Prostate gland (tissue), 2 donors: ENCODE data around the gene SLC16A12.

Experiments used
- POLR2A ChIP-seq: fragments of 450-650 bp; IDR thresholded peaks from one replicate; pipeline ENCODE4 v1.6.1; 2016; ENCODE audit warnings: antibody characterized with exemption, mild to moderate bottlenecking
- POLR2AphosphoS5 ChIP-seq: sonication (generic); formaldehyde crosslinking; IDR thresholded peaks from one replicate; pipeline ENCODE4 v1.6.1; 2017; ENCODE audit warnings: antibody characterized with exemption
- TF ChIP-seq, protein P1 (sequence below), 4 experiments: fragments of 200-600 bp in 2 of 4; fragments of 450-650 bp in 2 of 4; sonication (generic) in 2 of 4; IDR thresholded peaks; 1 replicate in 3 of 4; 2 replicates in 1 of 4; pipeline ENCODE4 v1.5.1; 2016 to 2019; ENCODE audit warnings: antibody characterized with exemption in 4 of 4, mild to moderate bottlenecking in 2 of 4, moderate library complexity in 2 of 4

DNA sequence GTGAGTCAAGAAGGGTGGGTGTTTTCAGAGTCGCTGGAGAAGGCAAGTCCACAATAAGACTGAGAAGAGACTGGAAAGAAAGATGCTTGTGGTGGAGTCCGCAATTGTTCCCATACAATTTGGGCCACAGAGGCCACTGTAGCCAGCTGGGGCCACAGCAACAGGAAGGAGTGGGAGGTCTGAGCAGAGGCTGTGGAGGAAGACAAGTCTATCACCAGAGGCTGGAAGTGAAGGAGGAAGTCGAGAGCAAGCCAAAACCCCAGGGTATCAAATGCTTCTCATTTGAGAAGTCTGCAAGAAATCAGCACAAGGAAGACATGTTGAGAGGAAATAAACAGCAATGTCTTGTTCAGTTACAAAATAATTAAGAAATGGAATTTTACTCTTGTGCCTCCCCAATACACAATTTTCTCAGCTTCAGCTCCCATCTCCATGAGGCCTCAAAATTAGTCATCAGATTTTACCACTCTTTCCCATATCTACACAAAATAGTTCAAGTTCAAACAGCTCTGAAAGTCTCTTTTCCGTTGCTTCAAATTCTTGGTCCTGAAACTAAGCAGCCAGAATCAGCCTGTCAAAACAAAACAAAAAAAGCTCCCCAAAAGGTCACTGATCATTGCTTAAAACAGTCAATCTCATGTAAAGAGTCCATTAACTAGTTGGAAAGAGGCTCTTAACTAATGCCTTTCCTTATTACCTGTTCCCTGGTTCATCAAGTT, 31.6 kb downstream of the SLC16A12 start:
- TF ChIP-seq, protein P1, sequence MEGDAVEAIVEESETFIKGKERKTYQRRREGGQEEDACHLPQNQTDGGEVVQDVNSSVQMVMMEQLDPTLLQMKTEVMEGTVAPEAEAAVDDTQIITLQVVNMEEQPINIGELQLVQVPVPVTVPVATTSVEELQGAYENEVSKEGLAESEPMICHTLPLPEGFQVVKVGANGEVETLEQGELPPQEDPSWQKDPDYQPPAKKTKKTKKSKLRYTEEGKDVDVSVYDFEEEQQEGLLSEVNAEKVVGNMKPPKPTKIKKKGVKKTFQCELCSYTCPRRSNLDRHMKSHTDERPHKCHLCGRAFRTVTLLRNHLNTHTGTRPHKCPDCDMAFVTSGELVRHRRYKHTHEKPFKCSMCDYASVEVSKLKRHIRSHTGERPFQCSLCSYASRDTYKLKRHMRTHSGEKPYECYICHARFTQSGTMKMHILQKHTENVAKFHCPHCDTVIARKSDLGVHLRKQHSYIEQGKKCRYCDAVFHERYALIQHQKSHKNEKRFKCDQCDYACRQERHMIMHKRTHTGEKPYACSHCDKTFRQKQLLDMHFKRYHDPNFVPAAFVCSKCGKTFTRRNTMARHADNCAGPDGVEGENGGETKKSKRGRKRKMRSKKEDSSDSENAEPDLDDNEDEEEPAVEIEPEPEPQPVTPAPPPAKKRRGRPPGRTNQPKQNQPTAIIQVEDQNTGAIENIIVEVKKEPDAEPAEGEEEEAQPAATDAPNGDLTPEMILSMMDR (IDR thresholded peaks at IDR 0.05) = no peak
- TF ChIP-seq POLR2AphosphoS5 (no peak), POLR2A (no peak)
